K562 (cell line): ENCODE data around the gene ACER3. TPM values are rescaled to one million over a fixed set of nuclear protein-coding genes. Genes with fewer than 3 reads are reported as not detected.

ENCODE experiments used
- ATAC-seq: fragments of 200-7000 bp; cut with Tn5 transposase; 3 replicates; pipeline ENCODE4 v1.9.1; 2020; ENCODE audit warnings: moderate library complexity
- BruUV-seq: library from RNA; stranded (reverse); fragments of 400-500 nt; replicated peaks from 2 replicates; lab custom pipeline; 2021; lab: Mats Ljungman, UMichigan
- CTCF ChIA-PET: fragments of 300-600 bp; formaldehyde crosslinking; extraction: SDS; loops from one replicate; lab custom pipeline; 2021; ENCODE audit warnings: low intra/inter-chr PET ratio; lab: Yijun Ruan, JAX
- POLR2A ChIA-PET: fragments of 300-600, 350-650 bp; sonication (Branson Sonifier 250); formaldehyde crosslinking; extraction: SDS; loops from one replicate; lab custom pipeline; 2021; ENCODE audit warnings: antibody characterized with exemption, inconsistent platforms; lab: Yijun Ruan, JAX
- DNase-seq, 4 experiments: peaks; one replicate each; pipeline versions ENCODE4 v3.0.0 to v3.0.0-alpha.2; 2011 to 2018; ENCODE audit warnings: low spot score in 3 of 4, mixed read lengths in 3 of 4; ENCODE audit errors: extremely low read depth in 1 of 4
- FAIRE-seq: peaks from 2 replicates; lab custom pipeline; 2011; peaks lifted over from hg19 to GRCh38; lab: Jason Lieb, UNC
- H2AFZ ChIP-seq: 2 replicates; pipeline ENCODE4 v1.6.0; 2011; ENCODE audit warnings: low read depth, low read length, control low read depth, inconsistent platforms
- H3K27ac ChIP-seq: fragments of 200-600 bp; 3 replicates; pipeline ENCODE4 v1.8.0; 2011; ENCODE audit warnings: low read depth, mild to moderate bottlenecking, control low read depth, inconsistent platforms, low read length, moderate library complexity, mixed read lengths; ENCODE audit errors: extremely low read depth
- H3K27me3 ChIP-seq, 2 experiments: fragments of 300-600 bp in 1 of 2; 2 replicates in 1 of 2; 3 replicates in 1 of 2; pipeline versions ENCODE4 v1.6.0 to v1.8.0; 2011; ENCODE audit warnings: inconsistent platforms in 2 of 2, low read length in 2 of 2, mild to moderate bottlenecking in 1 of 2, mixed read lengths in 1 of 2, moderate library complexity in 1 of 2; ENCODE audit not compliant: control insufficient read depth in 2 of 2, insufficient read depth in 2 of 2
- H3K36me3 ChIP-seq: fragments of 300-600 bp; 3 replicates; pipeline ENCODE4 v1.8.0; 2011; ENCODE audit warnings: mild to moderate bottlenecking, low read length, inconsistent platforms; ENCODE audit not compliant: control insufficient read depth, insufficient read depth
- H3K4me1 ChIP-seq, 2 experiments: fragments of 200-600 bp in 1 of 2; replicated peaks in 1 of 2; 2 replicates in 1 of 2; 3 replicates in 1 of 2; pipeline versions ENCODE4 v1.5.1 to v1.8.0; 2011; ENCODE audit warnings: inconsistent platforms in 2 of 2, low read length in 2 of 2, mild to moderate bottlenecking in 1 of 2, mixed read lengths in 1 of 2, moderate library complexity in 1 of 2; ENCODE audit not compliant: control insufficient read depth in 2 of 2, insufficient read depth in 2 of 2
- H3K4me2 ChIP-seq: 2 replicates; pipeline ENCODE4 v1.6.1; 2011; ENCODE audit warnings: low read length, control low read depth, inconsistent platforms, mixed read lengths; ENCODE audit not compliant: insufficient read depth
- H3K4me3 ChIP-seq: fragments of 200-600 bp; sonication (generic), shearing (Covaris generic); 2 replicates; pipeline ENCODE4 v1.5.1; 2016; ENCODE audit warnings: control low read depth, inconsistent platforms
- H3K79me2 ChIP-seq: fragments of 200-600 bp; 3 replicates; pipeline ENCODE4 v1.8.0; 2011; ENCODE audit warnings: low read length, inconsistent platforms; ENCODE audit not compliant: control insufficient read depth, insufficient read depth
- H3K9ac ChIP-seq, 2 experiments: 2 replicates each; pipeline versions ENCODE4 v1.6.0 to v1.6.1; 2011; ENCODE audit warnings: low read depth in 2 of 2, low read length in 2 of 2, control low read depth in 1 of 2, inconsistent platforms in 1 of 2, mild to moderate bottlenecking in 1 of 2, mixed read lengths in 1 of 2; ENCODE audit not compliant: insufficient read depth in 1 of 2
- H3K9me1 ChIP-seq: one replicate; pipeline ENCODE4 v1.6.0; 2011; ENCODE audit warnings: inconsistent platforms, mild to moderate bottlenecking, low read length, moderate library complexity; ENCODE audit not compliant: control insufficient read depth, insufficient read depth
- H3K9me3 ChIP-seq: replicated peaks from 2 replicates; pipeline ENCODE4 v1.5.1; 2011; ENCODE audit warnings: low read depth, low read length, inconsistent platforms; ENCODE audit not compliant: control insufficient read depth, insufficient read depth
- H4K20me1 ChIP-seq: replicated peaks from 2 replicates; pipeline ENCODE4 v1.6.1; 2011; ENCODE audit warnings: low read length, inconsistent platforms, mixed read lengths; ENCODE audit not compliant: control insufficient read depth, insufficient read depth
- FIP1L1 ChIP-seq: fragments of 200-400 bp; formaldehyde crosslinking; IDR thresholded peaks from 2 replicates; pipeline ENCODE4 v1.6.1; 2018; ENCODE audit warnings: mild to moderate bottlenecking, low read depth, low read length; ENCODE audit not compliant: poor library complexity, severe bottlenecking
- FOXP1 ChIP-seq: sonication (generic); formaldehyde crosslinking; IDR thresholded peaks from 2 replicates; pipeline ENCODE4 v1.8.0; 2022; ENCODE audit warnings: mild to moderate bottlenecking, missing genetic modification reagents
- GTF2E2 ChIP-seq: fragments of 200-800 bp; sonication (Bioruptor generic); IDR thresholded peaks from 2 replicates; pipeline ENCODE4 v1.6.1; 2016; ENCODE audit warnings: missing genetic modification characterization, missing compliant biosample characterization
- HDAC1 ChIP-seq, 2 experiments: fragments of 450-650 bp; IDR thresholded peaks; 2 replicates each; pipeline ENCODE4 v1.6.1; 2016 to 2017; ENCODE audit warnings: inconsistent platforms in 1 of 2, mild to moderate bottlenecking in 1 of 2, moderate library complexity in 1 of 2
- NR2C2 ChIP-seq, 2 experiments: fragments of 200-800 bp in 1 of 2; sonication (Bioruptor generic) in 1 of 2; sonication (generic) in 1 of 2; formaldehyde crosslinking in 1 of 2; IDR thresholded peaks; 2 replicates each; pipeline versions ENCODE4 v1.6.1 to v1.8.0; 2016 to 2022; ENCODE audit warnings: mild to moderate bottlenecking in 1 of 2, missing compliant biosample characterization in 1 of 2, missing genetic modification characterization in 1 of 2, missing genetic modification reagents in 1 of 2
- ZBTB11 ChIP-seq, 3 experiments: fragments of 200-800 bp in 1 of 3; fragments of 250-450 bp in 1 of 3; fragments of 450-650 bp in 1 of 3; sonication (Bioruptor Pico) in 1 of 3; sonication (Bioruptor generic) in 1 of 3; formaldehyde crosslinking in 1 of 3; IDR thresholded peaks; 2 replicates each; pipeline versions ENCODE4 v1.6.1 to v1.8.0; 2016 to 2022; ENCODE audit warnings: mild to moderate bottlenecking in 2 of 3, missing genetic modification characterization in 2 of 3, missing compliant biosample characterization in 1 of 3, moderate library complexity in 1 of 3
- ZBTB33 ChIP-seq: sonication (generic); formaldehyde crosslinking; IDR thresholded peaks from 2 replicates; pipeline ENCODE4 v1.8.1; 2023; ENCODE audit warnings: mild to moderate bottlenecking, missing genetic modification reagents
- ZNF431 ChIP-seq: sonication (generic); formaldehyde crosslinking; IDR thresholded peaks from 2 replicates; pipeline ENCODE4 v1.8.0; 2022; ENCODE audit warnings: mild to moderate bottlenecking, missing genetic modification reagents
- ZNF780A ChIP-seq: fragments of 250-450 bp; sonication (Bioruptor Pico); IDR thresholded peaks from 2 replicates; pipeline ENCODE4 v1.5.0; 2021; ENCODE audit warnings: mild to moderate bottlenecking
- ZNF830 ChIP-seq: fragments of 250-450 bp; sonication (Bioruptor Pico); IDR thresholded peaks from 2 replicates; pipeline ENCODE4 v1.5.0; 2021; ENCODE audit warnings: mild to moderate bottlenecking
- in situ Hi-C: fragments of 300-500 bp; cut with MboI; formaldehyde crosslinking; loops from 4 replicates; pipeline ENCODE4 v1.15.0; 2018; ENCODE audit warnings: inconsistent platforms, mixed read lengths
- intact Hi-C: fragments of 100-400 bp; cut with micrococcal nuclease; formaldehyde crosslinking; loops from 2 replicates; pipeline ENCODE4 v1.14.2; 2022
- polyA plus RNA-seq, 8 experiments: library from polyadenylated mRNA; depleted of rRNA in 4 of 8; stranded (reverse) in 5 of 8; unstranded in 3 of 8; fragments of >200 nt; fragmentation: Nextera tagmentation in 2 of 8; fragmentation: Illumina TruSeq in 1 of 8; extraction: Ambion mirVana in 2 of 8; extraction: Trizol in 1 of 8; gene quantifications; 2 replicates each; pipeline versions ENCODE4 v1.2.1 to v1.2.3, GENCODE V29; 2011 to 2014; ENCODE audit warnings: inconsistent platforms in 1 of 8, missing spikeins in 1 of 8
- total RNA-seq, 7 experiments: library from RNA; depleted of rRNA in 6 of 7; stranded (reverse); fragments of >200 nt in 6 of 7; fragmentation: Illumina TruSeq in 2 of 7; extraction: Trizol in 2 of 7; gene quantifications; 2 replicates each; pipeline versions ENCODE4 v1.2.1 to v1.2.3, GENCODE V29; 2011 to 2021; ENCODE audit warnings: low replicate concordance in 1 of 7

Gene ACER3
- total and polyA plus RNA-seq, 9 of the 15 experiments (the other 6 are each of a cell fraction or from before 2014, with no cell fraction given): 2.0 to 23.8 (median 9.5) TPM

- H3K27ac ChIP-seq: no peak overlapping the region
- no peaks in the 10 kb centered on the region; the same call in 2 of the 3 replicates for H3K36me3 ChIP-seq
- no peaks in the 10 kb centered on the region for H3K4me1 ChIP-seq
- no peaks in the 10 kb centered on the region for H3K79me2 ChIP-seq
- H4K20me1 ChIP-seq: no peaks in the 10 kb centered on the region
- intact Hi-C loops (no loop called here), in situ Hi-C loops (no loop called here)
- TF ChIP-seq FIP1L1 (no peak), FOXP1 (CRISPR knock-in tag) (no peak), GTF2E2 (tag) (no peak), HDAC1 (IDR thresholded peaks at IDR 0.05) (no peak), ZBTB11 (CRISPR knock-in tag; IDR thresholded peaks at IDR 0.05) (no peak), ZNF780A (CRISPR knock-in tag) (no peak), NR2C2 (CRISPR knock-in tag; IDR thresholded peaks at IDR 0.05) (no peak), NR2C2 (tag; IDR thresholded peaks at IDR 0.05) (no peak), ZBTB33 (CRISPR knock-in tag) (no peak), ZNF431 (CRISPR knock-in tag) (no peak), ZNF830 (CRISPR knock-in tag) (no peak)
- no TSS peak for BruUV-seq
- no peaks in the 10 kb centered on the region for H3K9me1 ChIP-seq
- no peak overlapping the region for H3K9ac ChIP-seq
- H3K4me2 ChIP-seq: no peak overlapping the region
- ATAC-seq: no peak
- H3K4me3 ChIP-seq: no peak overlapping the region
- H2AFZ ChIP-seq: no peak overlapping the region
- no peaks in the 10 kb centered on the region for H3K27me3 ChIP-seq
- FAIRE-seq: no peak
- no peak for DNase-seq
- CTCF ChIA-PET: no interaction called here
- POLR2A ChIA-PET: no interaction called here
- no peaks in the 10 kb centered on the region for H3K9me3 ChIP-seq
These were observed 134.4 kb downstream of the ACER3 start for GRCh38 chr11:76995081-76995576.
